GM19372 (cell line): Measurements from ENCODE around the gene ISG20.
A peak's percentile ranks its signal among the peaks of the same experiment; 100 is the strongest.

Experiments
- ATAC-seq: cut with Tn5 transposase; IDR thresholded peaks from one replicate; pipeline ENCODE4 v1.9.1; 2021; ENCODE audit warnings: mild to moderate bottlenecking, low read depth, moderate library complexity; ENCODE audit not compliant: unreplicated experiment

Gene ISG20

GRCh38 chr15:88652456-88653199, 13.8 kb downstream of the ISG20 start:
- no peak for ATAC-seq

- no peak for ATAC-seq
Measured at GRCh38 chr15:88653200-88654064, 14.6 kb downstream of the ISG20 start.

- no peak for ATAC-seq
Measured at GRCh38 chr15:88654430-88655102, 15.8 kb downstream of the ISG20 start.

GRCh38 chr15:88655103-88655553, 16.3 kb downstream of the ISG20 start:
- no peak for ATAC-seq

GRCh38 chr15:88655800-88656488, 17.1 kb downstream of the ISG20 start:
- ATAC-seq, result no peak

- ATAC-seq, result peak; percentile 96
Measured at GRCh38 chr15:88656760-88657221, 18.0 kb downstream of the ISG20 start.

GRCh38 chr15:88657326-88658069, 18.7 kb downstream of the ISG20 start:
- no peak for ATAC-seq

GRCh38 chr15:88658070-88658965, 19.5 kb downstream of the ISG20 start:
- no peak for ATAC-seq

- ATAC-seq, result no peak
Measured at GRCh38 chr15:88658972-88659931, 20.4 kb downstream of the ISG20 start.

GRCh38 chr15:88661041-88661700, 22.4 kb downstream of the ISG20 start:
- no peak for ATAC-seq

- ATAC-seq, result no peak
Measured at GRCh38 chr15:88661761-88662556, 23.1 kb downstream of the ISG20 start.

GRCh38 chr15:88663141-88663621, 24.4 kb downstream of the ISG20 start:
- no peak for ATAC-seq

GRCh38 chr15:88664151-88664778, 25.4 kb downstream of the ISG20 start:
- no peak for ATAC-seq

- no peak for ATAC-seq
Measured at GRCh38 chr15:88674661-88675060, 35.8 kb downstream of the ISG20 start.

GRCh38 chr15:88678755-88679154, 39.9 kb downstream of the ISG20 start:
- ATAC-seq, result no peak
